Uterus (tissue), 4 donors: Measurements from ENCODE around the gene WDTC1. TPM values are rescaled to one million over a fixed set of nuclear protein-coding genes. Genes with fewer than 3 reads are reported as not detected.

ENCODE experiments used
- DNase-seq, 2 donors: peaks; one replicate each; pipeline ENCODE4 v3.0.0-alpha.2; 2019 to 2020
- H3K27ac ChIP-seq, 2 donors: fragments of 200-600 bp; sonication (generic); 1 replicate in 1 of 2; 2 replicates in 1 of 2; pipeline ENCODE4 v1.5.1; 2016 to 2018
- H3K27me3 ChIP-seq, 2 donors: fragments of 200-600 bp; sonication (generic); one replicate each; pipeline ENCODE4 v1.5.1; 2018 to 2019; ENCODE audit warnings: control low read depth in 1 of 2
- H3K36me3 ChIP-seq, 2 donors: fragments of 200-600 bp; sonication (generic); one replicate each; pipeline ENCODE4 v1.5.1; 2019; ENCODE audit warnings: control low read depth in 1 of 2
- H3K4me1 ChIP-seq, 2 donors: fragments of 200-600 bp; sonication (generic); one replicate each; pipeline ENCODE4 v1.5.1; 2018 to 2019; ENCODE audit warnings: control low read depth in 1 of 2
- H3K4me3 ChIP-seq, 2 donors: fragments of 200-600 bp; sonication (generic); 1 replicate in 1 of 2; 2 replicates in 1 of 2; pipeline ENCODE4 v1.5.1; 2018 to 2019; ENCODE audit warnings: mild to moderate bottlenecking in 1 of 2
- H3K9me3 ChIP-seq, 2 donors: fragments of 200-600 bp; sonication (generic); one replicate each; pipeline ENCODE4 v1.5.1; 2019; ENCODE audit warnings: control low read depth in 1 of 2
- POLR2A ChIP-seq, 2 donors: fragments of 450-650 bp; IDR thresholded peaks; one replicate each; pipeline ENCODE4 v1.6.1; 2016; ENCODE audit warnings: antibody characterized with exemption in 2 of 2, mild to moderate bottlenecking in 1 of 2, moderate library complexity in 1 of 2
- intact Hi-C: fragments of 100-400 bp; cut with DNase I; formaldehyde crosslinking; loops from one replicate; pipeline ENCODE4 v1.15.1; 2023; ENCODE audit warnings: low total_unique reads
- total RNA-seq, 4 donors: library from RNA; depleted of rRNA in 3 of 4; stranded (reverse); fragments of >200 nt in 3 of 4; gene quantifications; one replicate each; pipeline versions ENCODE4 v1.1.0 to v1.2.4, GENCODE V29; 2014 to 2023
- TF ChIP-seq, protein P1 (sequence below), 4 experiments: fragments of 200-600 bp in 2 of 4; fragments of 450-650 bp in 2 of 4; sonication (generic) in 2 of 4; IDR thresholded peaks; one replicate each; pipeline ENCODE4 v1.5.1; 2016 to 2019; ENCODE audit warnings: antibody characterized with exemption in 4 of 4, mild to moderate bottlenecking in 2 of 4, moderate library complexity in 1 of 4
- donor health status: DM: yes; HTN: yes; CAD: no.

The WDTC1 gene
- total RNA-seq, 4 donors from 2014 or later: 5.6 to 45.8 (median 34.2) TPM

DNA sequence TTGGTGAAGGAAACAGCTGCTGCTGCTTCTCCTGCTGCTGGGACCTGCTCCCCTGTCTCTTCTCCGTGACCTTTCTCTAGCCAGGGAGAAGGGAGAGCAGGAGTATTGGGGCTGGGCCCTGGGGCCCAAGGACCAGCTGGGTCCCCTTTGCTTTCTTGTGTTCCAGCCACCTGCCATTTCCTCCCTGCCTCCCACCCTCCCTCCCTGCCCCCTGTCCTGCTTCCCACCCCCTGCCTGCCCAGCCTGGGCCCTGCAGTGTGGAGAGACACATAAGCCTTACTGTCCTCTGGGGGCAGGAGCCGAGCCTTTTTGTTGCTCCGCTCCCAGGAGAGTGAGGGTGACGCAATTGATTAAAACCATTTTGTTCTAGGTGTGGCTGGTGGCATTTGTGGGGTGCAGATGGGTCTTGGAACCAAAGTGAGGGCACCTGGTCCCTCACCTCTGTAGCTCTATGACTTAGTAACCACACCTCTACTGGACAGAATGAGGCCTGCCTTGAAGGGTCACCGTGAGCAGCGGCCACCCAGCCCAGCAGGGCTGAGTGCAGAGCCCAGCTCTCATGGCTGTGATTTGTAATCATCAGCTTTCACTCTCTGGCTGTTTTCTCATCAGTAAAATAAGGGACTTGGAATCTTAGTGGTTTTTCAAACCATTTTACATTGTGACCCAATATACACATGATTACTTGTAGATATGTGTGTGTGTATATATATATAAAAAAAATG lies 73.6 kb downstream of the WDTC1 start:
- H3K36me3 ChIP-seq: no peaks in the 10 kb centered on the region
- intact Hi-C loops: loop anchor here (10.0 kb wide), 1 partner anchor 357 kb away; no protein-coding TSS in a partner anchor
- H3K27me3 ChIP-seq: no peaks in the 10 kb centered on the region
- no peaks in the 10 kb centered on the region for H3K4me1 ChIP-seq
- no peak overlapping the region for H3K27ac ChIP-seq
- no peaks in the 10 kb centered on the region for H3K9me3 ChIP-seq
- TF ChIP-seq, protein P1, sequence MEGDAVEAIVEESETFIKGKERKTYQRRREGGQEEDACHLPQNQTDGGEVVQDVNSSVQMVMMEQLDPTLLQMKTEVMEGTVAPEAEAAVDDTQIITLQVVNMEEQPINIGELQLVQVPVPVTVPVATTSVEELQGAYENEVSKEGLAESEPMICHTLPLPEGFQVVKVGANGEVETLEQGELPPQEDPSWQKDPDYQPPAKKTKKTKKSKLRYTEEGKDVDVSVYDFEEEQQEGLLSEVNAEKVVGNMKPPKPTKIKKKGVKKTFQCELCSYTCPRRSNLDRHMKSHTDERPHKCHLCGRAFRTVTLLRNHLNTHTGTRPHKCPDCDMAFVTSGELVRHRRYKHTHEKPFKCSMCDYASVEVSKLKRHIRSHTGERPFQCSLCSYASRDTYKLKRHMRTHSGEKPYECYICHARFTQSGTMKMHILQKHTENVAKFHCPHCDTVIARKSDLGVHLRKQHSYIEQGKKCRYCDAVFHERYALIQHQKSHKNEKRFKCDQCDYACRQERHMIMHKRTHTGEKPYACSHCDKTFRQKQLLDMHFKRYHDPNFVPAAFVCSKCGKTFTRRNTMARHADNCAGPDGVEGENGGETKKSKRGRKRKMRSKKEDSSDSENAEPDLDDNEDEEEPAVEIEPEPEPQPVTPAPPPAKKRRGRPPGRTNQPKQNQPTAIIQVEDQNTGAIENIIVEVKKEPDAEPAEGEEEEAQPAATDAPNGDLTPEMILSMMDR (IDR thresholded peaks at IDR 0.05): no peak
- TF ChIP-seq POLR2A (IDR thresholded peaks at IDR 0.05): no peak
- H3K4me3 ChIP-seq: no peak overlapping the region
- no peak for DNase-seq

DNA sequence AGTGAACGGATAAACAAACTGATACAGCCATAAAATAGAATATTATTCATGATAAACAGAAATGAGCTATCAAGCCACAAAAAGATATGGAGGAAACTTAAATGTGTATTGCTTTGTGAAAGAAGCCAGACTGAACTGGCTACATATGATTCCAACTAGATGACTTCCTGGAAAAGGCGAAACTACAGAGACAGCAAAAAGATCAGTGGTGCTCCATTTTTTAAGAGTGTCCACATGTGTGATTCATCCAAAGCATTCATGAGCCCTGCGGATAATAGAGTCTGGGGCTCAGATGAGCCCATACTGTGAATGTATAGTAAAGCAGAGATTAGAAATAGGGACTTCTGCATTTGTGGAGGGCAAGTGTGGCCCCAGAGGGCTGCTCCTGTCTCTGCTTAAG lies 79.7 kb downstream of the WDTC1 start:
- H3K4me3 ChIP-seq: no peak overlapping the region
- H3K4me1 ChIP-seq: no peaks in the 10 kb centered on the region
- no peaks in the 10 kb centered on the region for H3K9me3 ChIP-seq
- no peak for DNase-seq
- TF ChIP-seq, protein P1 (IDR thresholded peaks at IDR 0.05): no peak
- no peak for TF ChIP-seq POLR2A (IDR thresholded peaks at IDR 0.05)
- H3K27me3 ChIP-seq: no peaks in the 10 kb centered on the region
- no peaks in the 10 kb centered on the region for H3K36me3 ChIP-seq
- intact Hi-C loops: no loop called here
- no peak overlapping the region for H3K27ac ChIP-seq

DNA sequence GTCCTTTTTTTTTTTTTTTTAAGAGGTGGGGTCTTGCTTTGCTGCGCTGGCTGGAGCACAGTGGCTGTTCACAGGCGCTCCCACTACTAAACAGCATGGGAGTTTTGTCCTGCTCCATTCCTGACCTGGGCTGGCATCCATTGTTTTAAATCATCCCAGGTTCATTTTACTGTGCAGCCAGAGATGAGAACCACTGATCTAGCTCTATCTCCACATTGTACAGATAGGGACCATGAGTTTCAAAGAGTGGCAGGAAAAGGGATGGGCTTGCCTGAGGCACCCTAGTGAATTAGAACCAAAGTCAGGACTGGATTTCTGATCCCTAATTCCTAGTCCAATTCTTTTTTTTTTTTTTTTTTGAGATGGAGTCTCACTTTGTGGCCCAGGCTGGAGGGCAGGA lies 80.3 kb downstream of the WDTC1 start:
- no peaks in the 10 kb centered on the region for H3K4me1 ChIP-seq
- no peaks in the 10 kb centered on the region for H3K36me3 ChIP-seq
- no peaks in the 10 kb centered on the region for H3K27me3 ChIP-seq
- intact Hi-C loops: no loop called here
- no peaks in the 10 kb centered on the region for H3K9me3 ChIP-seq
- H3K27ac ChIP-seq: no peak overlapping the region
- no peak for DNase-seq
- no peak overlapping the region for H3K4me3 ChIP-seq
- TF ChIP-seq, protein P1 (IDR thresholded peaks at IDR 0.05): no peak
- TF ChIP-seq POLR2A (IDR thresholded peaks at IDR 0.05): no peak

DNA sequence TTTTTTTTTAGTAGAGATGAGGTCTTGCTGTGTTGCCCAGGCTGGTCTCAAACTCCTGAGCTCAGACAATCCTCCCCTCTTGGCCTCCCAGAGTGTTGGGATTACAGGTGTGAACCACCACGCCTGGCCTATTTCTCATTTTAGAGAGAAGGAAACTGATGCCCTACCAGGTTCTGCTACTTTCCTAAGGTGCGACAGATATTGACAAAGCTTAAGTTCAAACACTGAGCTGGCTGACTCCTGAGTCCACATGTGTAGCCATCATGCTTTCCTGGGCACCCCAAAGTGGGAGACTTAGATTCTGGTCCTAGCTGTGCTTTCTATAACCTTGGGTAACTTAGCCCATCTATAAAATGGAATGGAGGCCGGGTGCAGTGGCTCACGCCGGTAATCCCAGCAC lies 82.4 kb downstream of the WDTC1 start:
- intact Hi-C loops: no loop called here
- H3K4me3 ChIP-seq: no peak overlapping the region

DNA sequence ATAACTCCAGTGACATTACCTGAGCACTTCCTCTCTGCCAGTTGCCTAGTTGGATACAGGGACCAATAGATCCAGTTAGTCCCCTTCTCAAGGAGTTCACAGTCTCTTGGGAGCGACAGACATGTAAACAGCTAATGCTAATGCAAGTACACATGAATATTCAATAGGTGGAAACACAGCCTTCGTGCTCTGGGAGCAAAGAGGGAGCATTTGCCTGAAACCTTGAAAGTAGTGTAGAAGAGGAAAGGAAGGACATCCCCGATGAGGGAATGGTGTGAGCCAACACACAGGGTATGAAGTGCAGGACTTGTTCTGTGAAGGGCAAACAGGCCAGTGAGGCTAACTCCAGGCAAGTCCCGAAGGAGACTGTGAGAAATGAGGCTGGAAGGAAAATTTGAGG lies 83.7 kb downstream of the WDTC1 start:
- TF ChIP-seq, protein P1 (IDR thresholded peaks at IDR 0.05): no peak
- no peak for TF ChIP-seq POLR2A (IDR thresholded peaks at IDR 0.05)
- DNase-seq: no peak
- Histone ChIP-seq H3K27me3 (no peaks in the 10 kb centered on the region), H3K27ac (peak overlapping the region in 1 of 2 donors; percentile 34), H3K9me3 (no peaks in the 10 kb centered on the region), H3K36me3 (no peaks in the 10 kb centered on the region), H3K4me1 (peaks cover 0 to 2% of the 10 kb centered on the region in 2 donors), H3K4me3 (no peak overlapping the region)
- intact Hi-C loops: no loop called here

More for the DNA sequence above, 82.4 kb downstream of the WDTC1 start:
- DNase-seq: no peak
- Histone ChIP-seq H3K36me3 (no peaks in the 10 kb centered on the region), H3K9me3 (no peaks in the 10 kb centered on the region), H3K4me1 (no peaks in the 10 kb centered on the region), H3K27me3 (no peaks in the 10 kb centered on the region), H3K27ac (no peak overlapping the region)
- TF ChIP-seq, protein P1 (IDR thresholded peaks at IDR 0.05): no peak
- no peak for TF ChIP-seq POLR2A (IDR thresholded peaks at IDR 0.05)
